ENCODE data around the gene PNPLA5.

PNPLA5 gene

DNA sequence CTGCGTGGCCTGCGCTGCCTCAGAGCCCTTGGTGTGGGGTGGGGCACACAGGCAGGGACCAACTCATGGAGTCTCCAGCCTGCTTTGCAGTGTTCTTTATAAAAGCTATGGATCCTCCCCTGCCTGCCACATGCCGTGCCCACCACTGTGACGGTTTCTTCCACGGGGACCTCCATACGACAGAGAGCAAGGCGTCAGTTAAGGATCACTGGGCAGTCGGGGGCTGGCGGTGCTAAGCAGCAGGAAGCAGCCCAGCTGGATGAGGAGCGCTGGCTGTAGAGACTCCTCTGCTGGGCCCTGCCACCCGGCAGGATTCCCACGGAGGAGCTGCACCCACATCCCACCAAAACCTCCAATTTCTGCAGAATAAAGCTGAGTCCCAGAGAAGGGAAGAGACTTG is 56.6 kb downstream of the PNPLA5 start:
- DNase-seq: no peak

GRCh38 chr22:43833286-43834240 is 58.2 kb downstream of the PNPLA5 start:
- DNase-seq: no peak

DNA sequence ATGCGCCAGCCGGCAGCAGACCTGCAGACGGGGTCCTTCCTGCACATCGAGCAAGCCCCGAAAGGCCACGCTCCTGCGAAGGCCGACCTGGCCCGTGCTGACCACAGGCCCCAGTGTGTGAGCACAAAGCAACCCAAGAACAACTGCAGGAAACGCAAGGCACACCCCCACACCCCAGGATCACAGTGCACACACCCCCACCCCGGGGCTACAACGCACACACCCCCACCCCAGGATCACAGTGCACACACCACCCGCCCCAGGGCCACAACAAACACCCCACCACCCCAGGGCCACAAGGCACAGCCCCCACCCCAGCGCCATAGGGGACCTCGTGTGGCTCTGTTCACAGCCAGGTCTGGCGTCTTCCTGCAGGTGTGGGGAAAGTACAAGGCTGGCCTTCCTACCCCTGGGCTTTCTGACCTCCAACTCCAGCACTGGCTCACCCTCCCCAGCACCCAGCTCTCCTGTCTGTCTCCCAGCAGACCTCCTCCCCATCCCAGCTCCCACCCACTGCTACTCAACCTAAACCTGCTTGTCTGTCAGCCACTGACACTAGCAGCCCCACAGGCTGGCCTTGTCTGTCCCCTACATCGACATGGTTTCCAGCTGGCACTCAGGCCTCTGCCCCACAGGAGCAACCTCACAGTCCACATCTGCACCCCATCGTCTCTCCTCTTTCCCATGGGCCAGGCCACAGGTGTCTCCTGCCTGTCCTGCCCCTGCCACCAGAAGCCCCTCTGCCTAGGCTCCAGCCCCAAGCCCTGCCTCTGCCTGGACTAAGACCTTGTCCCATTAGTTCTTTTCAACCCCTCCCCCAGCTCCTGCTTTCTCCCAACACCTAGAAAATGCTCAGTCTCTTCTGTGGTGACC is 59.2 kb downstream of the PNPLA5 start:
- no peak for DNase-seq

- DNase-seq: no peak
Observed at GRCh38 chr22:43831561-43832392, 60.0 kb downstream of the PNPLA5 start.

DNA sequence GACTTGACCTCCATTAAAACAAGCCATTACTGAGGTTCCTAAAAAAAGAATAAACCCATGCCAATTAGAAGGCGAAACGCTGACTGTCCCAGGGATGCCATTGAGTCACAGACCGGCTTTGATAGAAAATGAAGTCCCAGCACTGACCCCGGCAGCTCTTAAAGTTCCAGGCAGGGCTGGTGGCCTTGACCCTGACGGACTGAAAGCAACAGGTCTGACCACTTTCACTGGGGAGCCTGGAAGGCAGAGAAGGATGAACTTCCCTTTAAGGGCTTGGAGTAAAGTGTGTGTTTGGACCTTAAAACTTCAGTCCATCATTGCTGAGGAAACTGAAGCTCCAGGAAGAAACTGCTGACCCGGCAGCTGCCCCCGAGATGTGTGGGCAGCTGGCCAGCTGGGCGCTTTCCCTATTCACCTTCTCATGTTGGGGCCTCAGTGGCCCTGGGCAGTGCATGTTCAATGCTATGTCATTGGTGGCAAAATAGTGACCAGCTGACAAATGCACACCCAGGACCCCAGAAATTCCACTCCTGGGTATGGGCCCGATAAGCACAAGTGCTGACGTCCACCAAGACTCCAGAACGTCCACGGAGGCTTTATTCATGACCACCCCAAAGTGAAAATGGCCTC is 60.8 kb downstream of the PNPLA5 start:
- DNase-seq: no peak

DNA sequence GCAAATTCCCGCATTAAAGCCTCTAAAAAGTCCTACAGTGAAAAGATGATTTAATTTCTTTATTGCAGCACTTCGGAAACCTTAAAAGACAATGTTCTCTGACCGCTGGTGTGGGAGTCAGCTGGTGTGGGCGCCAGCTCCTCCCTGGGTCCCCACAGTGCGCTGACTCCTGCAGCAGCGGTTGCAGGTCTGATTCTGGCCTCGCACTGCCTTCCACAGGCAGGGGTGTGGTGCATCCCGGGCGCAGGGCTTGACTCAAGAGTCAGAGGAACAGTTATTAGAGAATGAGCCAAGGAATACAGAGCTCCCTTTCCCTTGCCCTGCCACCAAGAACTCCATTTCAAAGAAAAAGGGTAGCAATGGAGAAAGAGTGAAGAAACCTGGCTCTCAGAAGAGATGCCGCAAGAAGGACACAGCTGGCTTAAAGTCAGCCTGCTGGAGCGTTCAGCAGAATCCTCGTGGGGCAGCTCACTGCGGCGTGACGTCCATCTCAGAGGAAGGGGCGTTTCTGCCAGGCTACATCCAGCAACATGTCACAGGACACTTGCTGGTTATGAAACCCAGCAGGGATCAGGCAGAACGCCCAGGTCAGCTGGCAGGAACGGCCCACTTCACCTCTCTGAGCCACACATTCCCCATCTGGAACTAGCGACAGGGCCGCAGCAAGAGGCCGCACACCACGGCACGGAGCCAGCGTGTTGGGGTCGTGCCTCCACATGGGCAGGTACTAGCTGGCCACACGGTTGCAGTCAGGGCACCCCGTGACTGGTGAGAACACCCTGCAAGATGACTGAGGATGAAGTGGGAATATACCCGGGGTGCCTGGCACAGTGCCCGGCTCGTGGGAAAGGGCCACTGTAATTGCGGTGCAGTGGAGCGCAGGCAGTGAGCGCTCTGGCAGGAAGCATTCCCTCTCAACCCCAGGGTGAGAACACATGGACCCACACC is 61.6 kb downstream of the PNPLA5 start:
- no peak for DNase-seq
